ENCODE results near the gene SYT1.

SYT1 gene

GRCh38 chr12:79454338-79454843 is 589.8 kb downstream of the SYT1 start:
- no peak for DNase-seq

GRCh38 chr12:79455286-79455685 is 590.7 kb downstream of the SYT1 start:
- DNase-seq, result no peak

- no peak for DNase-seq
Observed at GRCh38 chr12:79482323-79482722, 617.7 kb downstream of the SYT1 start.

GRCh38 chr12:79482921-79483320 is 618.3 kb downstream of the SYT1 start:
- no peak for DNase-seq

GRCh38 chr12:79486154-79486553 is 621.6 kb downstream of the SYT1 start:
- DNase-seq, result no peak

GRCh38 chr12:79487386-79488110 is 623.0 kb downstream of the SYT1 start:
- DNase-seq, result no peak

Data from NCI-H526 treated with DMSO at 0.1 percent for 48 hours (cell line).